Karpas-422 (cell line): ENCODE results near the gene TMEM129. TPM values are rescaled to one million over a fixed set of nuclear protein-coding genes. Genes with fewer than 3 reads are reported as not detected.

Experiments used
- DNase-seq: peaks from one replicate; pipeline ENCODE4 v3.0.0-alpha.2; 2015
- H2AFZ ChIP-seq: fragments of 200-600 bp; sonication (generic); 2 replicates; pipeline ENCODE4 v1.6.1; 2014; ENCODE audit warnings: antibody characterized with exemption, low read length, mixed read lengths
- H3K27ac ChIP-seq: fragments of 200-600 bp; sonication (generic); 2 replicates; pipeline ENCODE4 v1.5.1; 2014; ENCODE audit warnings: mild to moderate bottlenecking, low read length, moderate library complexity
- H3K27me3 ChIP-seq: fragments of 200-600 bp; sonication (generic); 2 replicates; pipeline ENCODE4 v1.6.1; 2014; ENCODE audit warnings: low read length, mixed read lengths
- H3K36me3 ChIP-seq: fragments of 200-600 bp; sonication (generic); 2 replicates; pipeline ENCODE4 v1.6.1; 2014; ENCODE audit warnings: low read length, mixed read lengths; ENCODE audit not compliant: insufficient read depth
- H3K4me1 ChIP-seq: fragments of 200-600 bp; sonication (generic); 2 replicates; pipeline ENCODE4 v1.6.1; 2014; ENCODE audit warnings: mild to moderate bottlenecking, low read length, mixed read lengths
- H3K4me2 ChIP-seq: fragments of 200-600 bp; sonication (generic); 2 replicates; pipeline ENCODE4 v1.6.1; 2014; ENCODE audit warnings: low read length, low read depth, mild to moderate bottlenecking; ENCODE audit not compliant: poor library complexity, severe bottlenecking
- H3K4me3 ChIP-seq: fragments of 200-600 bp; sonication (generic); 2 replicates; pipeline ENCODE4 v1.5.1; 2014; ENCODE audit warnings: mild to moderate bottlenecking, antibody characterized with exemption, low read length, mixed read lengths
- H3K79me2 ChIP-seq: fragments of 200-600 bp; sonication (generic); 2 replicates; pipeline ENCODE4 v1.6.1; 2014; ENCODE audit warnings: mild to moderate bottlenecking, low read length, mixed read lengths
- H3K9ac ChIP-seq: fragments of 200-600 bp; sonication (generic); 2 replicates; pipeline ENCODE4 v1.6.0; 2014; ENCODE audit warnings: low read length
- H3K9me2 ChIP-seq: fragments of 200-600 bp; sonication (generic), shearing (Covaris generic); replicated peaks from 2 replicates; pipeline ENCODE4 v1.6.0; 2014; ENCODE audit warnings: mild to moderate bottlenecking, low read length, moderate library complexity; ENCODE audit not compliant: insufficient read depth
- H3K9me3 ChIP-seq: fragments of 300-700, 200-600 bp; sonication (generic); 2 replicates; pipeline ENCODE4 v1.6.1; 2014; ENCODE audit warnings: low read length, mixed read lengths
- H4K20me1 ChIP-seq: fragments of 200-600 bp; sonication (generic); 2 replicates; pipeline ENCODE4 v1.6.1; 2014; ENCODE audit warnings: mild to moderate bottlenecking, antibody characterized with exemption, low read length, low read depth; ENCODE audit not compliant: insufficient read depth
- total RNA-seq: library from RNA; depleted of rRNA; stranded (reverse); fragments of >200 nt; shearing (Covaris generic); gene quantifications from 2 replicates; pipeline ENCODE4 v1.2.3, GENCODE V29; 2014; ENCODE audit warnings: low replicate concordance

Gene TMEM129
- total RNA-seq, 1 experiment from 2014 or later, result 21.8 TPM

GRCh38 chr4:1755297-1755696 is 34.2 kb upstream of the TMEM129 start:
- H3K4me1 ChIP-seq, result peaks cover 14% of the 10 kb centered on the region
- H3K9ac ChIP-seq, result no peak overlapping the region
- no peaks in the 10 kb centered on the region for H3K9me2 ChIP-seq
- H3K27me3 ChIP-seq, result no peaks in the 10 kb centered on the region
- H3K4me3 ChIP-seq, result no peak overlapping the region
- H3K79me2 ChIP-seq, result no peaks in the 10 kb centered on the region
- H3K27ac ChIP-seq, result no peak overlapping the region
- H3K9me3 ChIP-seq, result no peaks in the 10 kb centered on the region
- H3K36me3 ChIP-seq, result no peaks in the 10 kb centered on the region
- H4K20me1 ChIP-seq, result no peaks in the 10 kb centered on the region
- no peak for DNase-seq
- H3K4me2 ChIP-seq, result no peak overlapping the region
- H2AFZ ChIP-seq, result no peak overlapping the region

- no peaks in the 10 kb centered on the region for H3K27me3 ChIP-seq
- no peaks in the 10 kb centered on the region for H3K9me2 ChIP-seq
- no peak overlapping the region for H3K4me3 ChIP-seq
- no peak overlapping the region for H3K27ac ChIP-seq
- H3K9ac ChIP-seq, result no peak overlapping the region
- no peak for DNase-seq
- H2AFZ ChIP-seq, result no peak overlapping the region
- no peaks in the 10 kb centered on the region for H3K9me3 ChIP-seq
- no peaks in the 10 kb centered on the region for H3K79me2 ChIP-seq
- no peaks in the 10 kb centered on the region for H3K36me3 ChIP-seq
- H3K4me1 ChIP-seq, result peaks cover 14% of the 10 kb centered on the region
- H4K20me1 ChIP-seq, result no peaks in the 10 kb centered on the region
- H3K4me2 ChIP-seq, result no peak overlapping the region
Observed at GRCh38 chr4:1754336-1754735, 33.2 kb upstream of the TMEM129 start.

- no peak overlapping the region for H3K4me2 ChIP-seq
- H4K20me1 ChIP-seq, result no peaks in the 10 kb centered on the region
- no peaks in the 10 kb centered on the region for H3K79me2 ChIP-seq
- no peaks in the 10 kb centered on the region for H3K36me3 ChIP-seq
- H3K9me2 ChIP-seq, result no peaks in the 10 kb centered on the region
- DNase-seq, result no peak
- H3K4me1 ChIP-seq, result peaks cover 14% of the 10 kb centered on the region
- H2AFZ ChIP-seq, result no peak overlapping the region
- H3K27ac ChIP-seq, result no peak overlapping the region
- no peak overlapping the region for H3K9ac ChIP-seq
- no peak overlapping the region for H3K4me3 ChIP-seq
- no peaks in the 10 kb centered on the region for H3K9me3 ChIP-seq
- H3K27me3 ChIP-seq, result no peaks in the 10 kb centered on the region
Observed at GRCh38 chr4:1753697-1754311, 32.7 kb upstream of the TMEM129 start.

GRCh38 chr4:1753294-1753696 is 32.2 kb upstream of the TMEM129 start:
- Histone ChIP-seq H3K9me2 (no peaks in the 10 kb centered on the region), H3K79me2 (no peaks in the 10 kb centered on the region), H4K20me1 (no peaks in the 10 kb centered on the region), H3K9ac (no peak overlapping the region), H3K36me3 (no peaks in the 10 kb centered on the region), H3K27ac (no peak overlapping the region), H3K27me3 (no peaks in the 10 kb centered on the region), H3K4me2 (no peak overlapping the region), H3K4me1 (peaks cover 14% of the 10 kb centered on the region), H2AFZ (no peak overlapping the region), H3K9me3 (no peaks in the 10 kb centered on the region), H3K4me3 (no peak overlapping the region)
- no peak for DNase-seq

- no peak overlapping the region for H3K4me3 ChIP-seq
- no peak overlapping the region for H3K27ac ChIP-seq
- no peaks in the 10 kb centered on the region for H3K79me2 ChIP-seq
- peaks cover 14% of the 10 kb centered on the region for H3K4me1 ChIP-seq
- H3K36me3 ChIP-seq, result no peaks in the 10 kb centered on the region
- H4K20me1 ChIP-seq, result 0 out of 2 replicates have a peak, but pooled peaks cover 3% of the 10 kb centered on the region
- no peaks in the 10 kb centered on the region for H3K9me3 ChIP-seq
- no peaks in the 10 kb centered on the region for H3K9me2 ChIP-seq
- H3K27me3 ChIP-seq, result no peaks in the 10 kb centered on the region
- no peak overlapping the region for H3K9ac ChIP-seq
- DNase-seq, result no peak
- H3K4me2 ChIP-seq, result peak overlapping the region; percentile 7
- no peak overlapping the region for H2AFZ ChIP-seq
Observed at GRCh38 chr4:1752284-1753041, 31.3 kb upstream of the TMEM129 start.

- Histone ChIP-seq H3K9me2 (no peaks in the 10 kb centered on the region), H3K4me2 (no peak overlapping the region), H3K27me3 (no peaks in the 10 kb centered on the region), H3K79me2 (no peaks in the 10 kb centered on the region), H3K36me3 (no peaks in the 10 kb centered on the region), H4K20me1 (0 out of 2 replicates have a peak, but pooled peaks cover 8% of the 10 kb centered on the region), H3K27ac (no peak overlapping the region), H3K9ac (no peak overlapping the region), H3K4me3 (no peak overlapping the region), H3K4me1 (peaks cover 14% of the 10 kb centered on the region), H2AFZ (no peak overlapping the region), H3K9me3 (no peaks in the 10 kb centered on the region)
- DNase-seq, result no peak
Observed at GRCh38 chr4:1751919-1752283, 30.8 kb upstream of the TMEM129 start.

GRCh38 chr4:1751155-1751918 is 30.2 kb upstream of the TMEM129 start:
- Histone ChIP-seq H3K27me3 (no peaks in the 10 kb centered on the region), H3K4me1 (peaks cover 14% of the 10 kb centered on the region), H3K9me2 (no peaks in the 10 kb centered on the region), H3K4me3 (no peak overlapping the region), H3K9ac (no peak overlapping the region), H3K9me3 (no peaks in the 10 kb centered on the region), H4K20me1 (0 out of 2 replicates have a peak, but pooled peaks cover 8% of the 10 kb centered on the region), H3K27ac (no peak overlapping the region), H3K36me3 (no peaks in the 10 kb centered on the region), H3K4me2 (no peak overlapping the region), H3K79me2 (no peaks in the 10 kb centered on the region), H2AFZ (no peak overlapping the region)
- no peak for DNase-seq
